ENCODE results near the gene CSNK2A1. TPM values are rescaled to one million over a fixed set of nuclear protein-coding genes. Genes with fewer than 3 reads are reported as not detected.

The CSNK2A1 gene
- total RNA-seq, 4 donors from 2014 or later: 67.5 to 86.3 (median 78.9) TPM

DNA sequence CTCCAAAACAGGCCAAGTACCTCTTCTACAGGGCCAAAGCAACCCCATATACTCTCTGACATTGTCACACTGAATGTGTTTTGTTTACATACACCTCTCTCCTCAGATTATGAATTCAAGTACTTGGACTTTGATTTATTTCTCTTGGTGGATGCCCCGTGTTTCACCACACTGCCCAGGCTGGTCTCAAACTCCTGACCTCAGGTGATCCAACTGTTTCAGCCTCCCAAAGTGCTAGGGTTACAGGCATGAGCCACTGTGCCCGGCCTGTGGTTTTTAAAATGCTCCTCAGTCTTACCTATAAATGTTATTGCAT, 16.1 kb downstream of the CSNK2A1 start:
- no peak for DNase-seq
- Histone ChIP-seq H3K27ac (no peak overlapping the region), H3K9me3 (peaks cover 0 to 10% (median 0%) of the 10 kb centered on the region in 3 donors), H3K27me3 (no peaks in the 10 kb centered on the region), H3K4me3 (no peak overlapping the region), H3K4me1 (peaks cover 0 to 31% (median 3%) of the 10 kb centered on the region in 3 donors), H3K36me3 (peaks cover 0 to 64% (median 6%) of the 10 kb centered on the region in 3 donors)
- no peak for TF ChIP-seq POLR2A (IDR thresholded peaks at IDR 0.05)
- TF ChIP-seq, protein P1, sequence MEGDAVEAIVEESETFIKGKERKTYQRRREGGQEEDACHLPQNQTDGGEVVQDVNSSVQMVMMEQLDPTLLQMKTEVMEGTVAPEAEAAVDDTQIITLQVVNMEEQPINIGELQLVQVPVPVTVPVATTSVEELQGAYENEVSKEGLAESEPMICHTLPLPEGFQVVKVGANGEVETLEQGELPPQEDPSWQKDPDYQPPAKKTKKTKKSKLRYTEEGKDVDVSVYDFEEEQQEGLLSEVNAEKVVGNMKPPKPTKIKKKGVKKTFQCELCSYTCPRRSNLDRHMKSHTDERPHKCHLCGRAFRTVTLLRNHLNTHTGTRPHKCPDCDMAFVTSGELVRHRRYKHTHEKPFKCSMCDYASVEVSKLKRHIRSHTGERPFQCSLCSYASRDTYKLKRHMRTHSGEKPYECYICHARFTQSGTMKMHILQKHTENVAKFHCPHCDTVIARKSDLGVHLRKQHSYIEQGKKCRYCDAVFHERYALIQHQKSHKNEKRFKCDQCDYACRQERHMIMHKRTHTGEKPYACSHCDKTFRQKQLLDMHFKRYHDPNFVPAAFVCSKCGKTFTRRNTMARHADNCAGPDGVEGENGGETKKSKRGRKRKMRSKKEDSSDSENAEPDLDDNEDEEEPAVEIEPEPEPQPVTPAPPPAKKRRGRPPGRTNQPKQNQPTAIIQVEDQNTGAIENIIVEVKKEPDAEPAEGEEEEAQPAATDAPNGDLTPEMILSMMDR (IDR thresholded peaks at IDR 0.05): no peak
- intact Hi-C loops (cut with DNase I): no loop called here
- 85 to 92% methylated on average over 2 of the region's 2 CpGs for WGBS, 2 donors

DNA sequence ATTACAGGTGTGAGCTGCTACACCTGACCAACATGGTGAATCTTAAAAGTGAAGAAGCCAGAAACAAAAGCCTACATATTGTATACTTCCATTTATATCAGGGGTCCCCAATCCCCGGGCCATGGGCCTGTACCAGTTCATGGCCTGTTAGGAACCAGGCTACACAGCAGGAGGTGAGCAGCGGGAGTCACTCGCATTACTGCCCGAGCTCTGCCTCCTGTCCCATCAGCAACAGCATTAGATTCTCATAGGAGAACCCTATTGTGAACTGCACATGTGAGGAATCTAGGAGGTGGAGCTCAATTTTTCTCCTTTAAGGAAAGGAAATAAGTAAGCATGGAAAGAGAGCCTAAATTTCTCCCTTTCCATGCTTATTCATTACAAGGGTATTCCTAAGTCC, 21.7 kb downstream of the CSNK2A1 start:
- Histone ChIP-seq H3K27ac (no peak overlapping the region), H3K4me3 (no peak overlapping the region), H3K9me3 (peaks cover 0 to 16% (median 7%) of the 10 kb centered on the region in 3 donors), H3K4me1 (peaks cover 0 to 8% (median 3%) of the 10 kb centered on the region in 3 donors), H3K36me3 (peaks cover 0 to 74% (median 0%) of the 10 kb centered on the region in 3 donors), H3K27me3 (no peaks in the 10 kb centered on the region)
- TF ChIP-seq, protein P1 (IDR thresholded peaks at IDR 0.05): no peak
- no peak for TF ChIP-seq POLR2A (IDR thresholded peaks at IDR 0.05)
- 72 to 100% methylated on average over 4 of the region's 4 CpGs for WGBS, 2 donors
- intact Hi-C loops (cut with DNase I): no loop called here
- no peak for DNase-seq

DNA sequence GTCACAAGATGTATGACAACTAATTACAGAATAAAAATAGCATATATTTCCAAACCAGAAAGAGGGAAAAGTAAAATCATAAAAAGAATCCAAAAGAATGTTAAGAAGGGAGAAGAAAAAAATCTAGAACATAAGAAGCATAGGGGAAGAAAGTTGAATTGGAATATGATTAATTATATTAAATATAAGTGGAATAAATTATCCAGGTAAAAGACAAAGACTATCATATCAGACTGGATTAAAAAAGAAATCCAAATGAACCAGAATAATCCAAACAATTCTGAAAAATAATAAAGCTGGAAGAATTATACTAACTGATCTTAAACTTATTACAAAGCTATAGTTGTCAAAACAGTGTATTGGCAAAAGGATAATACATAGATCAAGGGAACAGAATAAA, 23.6 kb downstream of the CSNK2A1 start:
- intact Hi-C loops (cut with DNase I): no loop called here
- Histone ChIP-seq H3K27me3 (no peaks in the 10 kb centered on the region), H3K36me3 (peaks cover 0 to 56% (median 0%) of the 10 kb centered on the region in 3 donors), H3K9me3 (peaks cover 0 to 8% (median 7%) of the 10 kb centered on the region in 3 donors), H3K4me3 (no peak overlapping the region), H3K27ac (no peak overlapping the region), H3K4me1 (peaks cover 4 to 27% (median 8%) of the 10 kb centered on the region in 3 donors)
- no peak for DNase-seq
- no peak for TF ChIP-seq POLR2A (IDR thresholded peaks at IDR 0.05)
- TF ChIP-seq, protein P1 (IDR thresholded peaks at IDR 0.05): no peak

DNA sequence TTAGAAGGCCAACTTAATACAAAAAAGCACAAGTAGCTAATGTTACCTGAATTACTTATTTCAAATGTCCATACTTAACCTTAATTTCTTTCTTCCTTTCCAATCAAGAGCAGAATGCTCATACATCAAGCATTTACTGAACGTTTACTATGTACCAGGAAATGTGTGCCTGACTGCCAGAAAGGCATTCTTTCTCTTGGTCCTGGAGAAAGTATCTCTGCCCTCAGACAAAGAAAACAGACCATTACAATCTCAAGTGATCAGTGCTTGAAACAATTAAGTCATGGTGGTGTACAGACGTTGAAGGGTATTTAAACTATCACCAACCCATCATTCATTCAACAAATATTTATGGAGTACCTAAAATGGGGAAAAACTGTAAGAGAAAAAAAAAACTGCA, 26.4 kb downstream of the CSNK2A1 start:
- Histone ChIP-seq H3K4me1 (peaks cover 4 to 48% (median 8%) of the 10 kb centered on the region in 3 donors), H3K9me3 (peaks cover 0 to 8% (median 7%) of the 10 kb centered on the region in 3 donors), H3K27me3 (no peaks in the 10 kb centered on the region), H3K4me3 (no peak overlapping the region), H3K27ac (peak overlapping the region in 2 of 4 donors; percentile 12 to 18), H3K36me3 (peaks cover 0 to 29% (median 0%) of the 10 kb centered on the region in 3 donors)
- 21 to 27% methylated on average over 2 of the region's 2 CpGs for WGBS, 2 donors
- intact Hi-C loops (cut with DNase I): no loop called here
- no peak for DNase-seq
- TF ChIP-seq, protein P1 (IDR thresholded peaks at IDR 0.05): no peak
- TF ChIP-seq POLR2A (IDR thresholded peaks at IDR 0.05): no peak

DNA sequence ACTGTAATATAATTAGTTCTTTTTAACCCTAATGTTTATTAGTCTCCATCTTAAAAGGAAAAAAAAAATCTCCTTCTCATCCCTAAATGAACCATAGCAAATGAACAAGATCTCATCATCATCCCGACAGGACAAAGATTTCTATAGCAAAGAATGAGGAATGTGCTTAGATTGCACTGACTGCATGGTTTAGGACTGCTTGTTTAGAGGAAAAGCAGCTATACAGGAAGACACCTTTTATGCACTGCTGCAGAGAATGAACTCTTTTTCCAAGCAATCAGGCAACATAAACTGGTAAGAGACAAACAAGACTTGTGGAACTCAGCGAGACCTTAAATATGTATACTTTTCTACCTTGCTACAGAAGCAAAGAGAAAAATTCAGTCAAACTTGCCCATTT, 26.8 kb downstream of the CSNK2A1 start:
- peaks cover 0 to 8% (median 7%) of the 10 kb centered on the region in 3 donors for H3K9me3 ChIP-seq
- TF ChIP-seq, protein P1 (IDR thresholded peaks at IDR 0.05): no peak
- TF ChIP-seq POLR2A (IDR thresholded peaks at IDR 0.05): no peak
- peaks cover 0 to 25% (median 0%) of the 10 kb centered on the region in 3 donors for H3K36me3 ChIP-seq
- no peak overlapping the region for H3K4me3 ChIP-seq
- WGBS, 2 donors: 69 to 70% methylated on average over 2 of the region's 2 CpGs
- DNase-seq: no peak
- intact Hi-C loops (cut with DNase I): no loop called here
- H3K27ac ChIP-seq: peak overlapping the region in 2 of 4 donors; percentile 12 to 18
- H3K4me1 ChIP-seq: peaks cover 4 to 52% (median 8%) of the 10 kb centered on the region in 3 donors
- H3K27me3 ChIP-seq: no peaks in the 10 kb centered on the region
